IMR-90 (cell line): ENCODE data around the gene ZBTB22. TPM values are rescaled to one million over a fixed set of nuclear protein-coding genes. Genes with fewer than 3 reads are reported as not detected.
A peak's percentile ranks its signal among the peaks of the same experiment; 100 is the strongest.

Source experiments
- ATAC-seq: fragments of 200-7000 bp; cut with Tn5 transposase; 2 replicates; pipeline ENCODE4 v1.9.1; 2020; ENCODE audit warnings: low read depth, mild to moderate bottlenecking, moderate library complexity
- BruUV-seq: library from RNA; stranded (reverse); fragments of 400-500 nt; replicated peaks from 2 replicates; lab custom pipeline; 2021; lab: Mats Ljungman, UMichigan
- CTCF ChIA-PET: fragments of 300-600 bp; formaldehyde crosslinking; extraction: SDS; loops from one replicate; lab custom pipeline; 2021; ENCODE audit warnings: antibody characterized with exemption; lab: Yijun Ruan, JAX
- POLR2A ChIA-PET: fragments of 300-600 bp; sonication (Branson Sonifier 250); formaldehyde crosslinking; loops from one replicate; lab custom pipeline; 2022; ENCODE audit warnings: antibody characterized with exemption; ENCODE audit not compliant: unreplicated experiment; lab: Charles Lee
- DNase-seq: peaks from one replicate; pipeline ENCODE4 v3.0.0; 2013
- H2AFZ ChIP-seq: replicated peaks from 2 replicates; pipeline ENCODE3; 2013; ENCODE audit warnings: low read length, mild to moderate bottlenecking; ENCODE audit not compliant: poor library complexity
- H2AK5ac ChIP-seq: 2 replicates; pipeline ENCODE4 v1.6.1; 2013; ENCODE audit warnings: low read depth, low read length, inconsistent platforms
- H2AK9ac ChIP-seq: replicated peaks from 2 replicates; pipeline ENCODE3; 2013; ENCODE audit warnings: mild to moderate bottlenecking, low read depth, low read length, moderate library complexity; ENCODE audit not compliant: poor library complexity
- H2BK120ac ChIP-seq: 2 replicates; pipeline ENCODE4 v1.6.1; 2013; ENCODE audit warnings: low read depth, low read length, inconsistent platforms
- H2BK15ac ChIP-seq: 3 replicates; pipeline ENCODE4 v1.6.1; 2013; ENCODE audit warnings: low read depth, low read length, inconsistent platforms
- H2BK20ac ChIP-seq: 2 replicates; pipeline ENCODE4 v1.6.1; 2013; ENCODE audit warnings: low read depth, mild to moderate bottlenecking, inconsistent platforms, low read length, moderate library complexity
- H2BK5ac ChIP-seq: 2 replicates; pipeline ENCODE4 v1.6.1; 2013; ENCODE audit warnings: mild to moderate bottlenecking, low read depth, low read length, inconsistent platforms; ENCODE audit not compliant: poor library complexity, severe bottlenecking
- H3K14ac ChIP-seq: replicated peaks from 2 replicates; pipeline ENCODE4 v1.6.1; 2013; ENCODE audit warnings: low read depth, low read length, inconsistent platforms
- H3K18ac ChIP-seq: 2 replicates; pipeline ENCODE4 v1.6.1; 2013; ENCODE audit warnings: low read depth, low read length, control low read depth
- H3K23ac ChIP-seq: 2 replicates; pipeline ENCODE4 v1.6.1; 2013; ENCODE audit warnings: low read depth, low read length, inconsistent platforms
- H3K27ac ChIP-seq: 2 replicates; pipeline ENCODE4 v1.5.1; 2013; ENCODE audit warnings: mild to moderate bottlenecking, control low read depth, low read length; ENCODE audit not compliant: insufficient read depth
- H3K27me3 ChIP-seq: 2 replicates; pipeline ENCODE4 v1.6.1; 2013; ENCODE audit warnings: low read length; ENCODE audit not compliant: control insufficient read depth, insufficient read depth
- H3K36me3 ChIP-seq: 2 replicates; pipeline ENCODE4 v1.6.1; 2013; ENCODE audit warnings: low read length, mixed read lengths; ENCODE audit not compliant: control insufficient read depth, insufficient read depth
- H3K4ac ChIP-seq: 2 replicates; pipeline ENCODE4 v1.6.1; 2013; ENCODE audit warnings: low read depth, low read length, inconsistent platforms
- H3K4me1 ChIP-seq: 2 replicates; pipeline ENCODE4 v1.6.1; 2013; ENCODE audit warnings: low read length, mixed read lengths; ENCODE audit not compliant: control insufficient read depth, insufficient read depth
- H3K4me2 ChIP-seq: 2 replicates; pipeline ENCODE4 v1.6.1; 2013; ENCODE audit warnings: low read depth, mild to moderate bottlenecking, control low read depth, low read length, moderate library complexity
- H3K4me3 ChIP-seq: 2 replicates; pipeline ENCODE4 v1.5.1; 2013; ENCODE audit warnings: low read depth, mild to moderate bottlenecking, control low read depth, low read length, moderate library complexity; ENCODE audit not compliant: insufficient read depth
- H3K56ac ChIP-seq: 2 replicates; pipeline ENCODE4 v1.6.1; 2013; ENCODE audit warnings: low read length, inconsistent platforms; ENCODE audit not compliant: insufficient read depth; ENCODE audit errors: extremely low read depth
- H3K79me1 ChIP-seq, 2 experiments: 2 replicates each; pipeline ENCODE4 v1.6.1; 2013; ENCODE audit warnings: low read length in 2 of 2, inconsistent platforms in 1 of 2, low read depth in 1 of 2
- H3K9ac ChIP-seq: 2 replicates; pipeline ENCODE4 v1.6.1; 2013; ENCODE audit warnings: low read depth, low read length, control low read depth
- H3K9me1 ChIP-seq: 2 replicates; pipeline ENCODE4 v1.6.1; 2013; ENCODE audit warnings: low read length, inconsistent platforms; ENCODE audit not compliant: insufficient read depth
- H3K9me3 ChIP-seq: 2 replicates; pipeline ENCODE4 v1.6.1; 2013; ENCODE audit warnings: low read length; ENCODE audit not compliant: control insufficient read depth, insufficient read depth
- H4K20me1 ChIP-seq: 2 replicates; pipeline ENCODE4 v1.6.1; 2013; ENCODE audit warnings: low read length, inconsistent platforms; ENCODE audit not compliant: insufficient read depth
- H4K5ac ChIP-seq: 2 replicates; pipeline ENCODE4 v1.6.1; 2013; ENCODE audit warnings: mild to moderate bottlenecking, low read depth, low read length, control low read depth
- H4K8ac ChIP-seq, 2 experiments: 2 replicates each; pipeline ENCODE4 v1.6.1; 2013; ENCODE audit warnings: low read depth in 2 of 2, low read length in 2 of 2, control low read depth in 1 of 2, inconsistent platforms in 1 of 2
- H4K91ac ChIP-seq: 2 replicates; pipeline ENCODE4 v1.6.1; 2013; ENCODE audit warnings: low read depth, low read length, inconsistent platforms; ENCODE audit not compliant: insufficient read depth
- BHLHE40 ChIP-seq: fragments of 150-350 bp; IDR thresholded peaks from 2 replicates; pipeline ENCODE4 v1.6.1; 2016; ENCODE audit warnings: mild to moderate bottlenecking, low read depth, low read length
- CEBPB ChIP-seq: IDR thresholded peaks from 2 replicates; pipeline ENCODE4 v1.6.1; 2012; ENCODE audit warnings: low read depth, low read length, improper control_type of control experiment
- CHD1 ChIP-seq: IDR thresholded peaks from 2 replicates; pipeline ENCODE4 v1.6.1; 2012; ENCODE audit warnings: low read depth, low read length, improper control_type of control experiment
- FOS ChIP-seq: fragments of 150-350 bp; IDR thresholded peaks from 2 replicates; pipeline ENCODE4 v1.6.1; 2016; ENCODE audit warnings: low read depth, low read length
- MAFK ChIP-seq: IDR thresholded peaks from 2 replicates; pipeline ENCODE4 v1.6.1; 2012; ENCODE audit warnings: low read depth, low read length, improper control_type of control experiment
- MAZ ChIP-seq: IDR thresholded peaks from 2 replicates; pipeline ENCODE4 v1.6.1; 2012; ENCODE audit warnings: low read depth, mild to moderate bottlenecking, low read length, improper control_type of control experiment, moderate library complexity, borderline replicate concordance
- MXI1 ChIP-seq: IDR thresholded peaks from 2 replicates; pipeline ENCODE4 v1.6.1; 2012; ENCODE audit warnings: low read depth, mild to moderate bottlenecking, low read length, moderate library complexity, borderline replicate concordance
- NFE2L2 ChIP-seq: fragments of 150-350 bp; IDR thresholded peaks from 2 replicates; pipeline ENCODE4 v1.6.1; 2016; ENCODE audit warnings: low read depth, mild to moderate bottlenecking, low read length
- POLR2A ChIP-seq: IDR thresholded peaks from 2 replicates; pipeline ENCODE4 v1.6.1; 2012; ENCODE audit warnings: mild to moderate bottlenecking, low read depth, low read length
- RAD21 ChIP-seq: IDR thresholded peaks from 2 replicates; pipeline ENCODE4 v1.6.1; 2012; ENCODE audit warnings: low read length, improper control_type of control experiment
- RCOR1 ChIP-seq: IDR thresholded peaks from 2 replicates; pipeline ENCODE4 v1.6.1; 2012; ENCODE audit warnings: mild to moderate bottlenecking, low read length, improper control_type of control experiment; ENCODE audit not compliant: insufficient replicate concordance
- RFX5 ChIP-seq: IDR thresholded peaks from 2 replicates; pipeline ENCODE4 v1.8.0; 2012; ENCODE audit warnings: low read depth, mild to moderate bottlenecking, low read length, moderate library complexity
- SMC3 ChIP-seq: fragments of 150-350 bp; IDR thresholded peaks from 2 replicates; pipeline ENCODE4 v1.6.1; 2016; ENCODE audit warnings: low read depth, mild to moderate bottlenecking, antibody characterized with exemption, low read length, moderate library complexity
- WGBS, 2 experiments: methylation state at CpG; one replicate each; pipeline versions ENCODE4 v1.1.5 to v1.1.7; 2013; ENCODE audit warnings: missing lambda C conversion rate in 2 of 2; ENCODE audit not compliant: insufficient read length in 1 of 2; ENCODE audit errors: extremely low coverage in 2 of 2; 5-methylcytosine and 5-hydroxymethylcytosine counted together
- dilution Hi-C: fragments of 300-500 bp; cut with HindIII; formaldehyde crosslinking; loops from one replicate; pipeline ENCODE4 v1.14.3; 2018; ENCODE audit warnings: low sequenced_read_pairs; ENCODE audit not compliant: unreplicated experiment
- in situ Hi-C: fragments of 300-500 bp; cut with MboI; formaldehyde crosslinking; loops from 3 replicates; pipeline ENCODE4 v1.14.3; 2019; ENCODE audit warnings: low sequenced_read_pairs, inconsistent platforms, mixed read lengths
- intact Hi-C: fragments of 100-400 bp; cut with micrococcal nuclease; formaldehyde crosslinking; loops from 2 replicates; pipeline ENCODE4 v1.10.0; 2022
- polyA plus RNA-seq, 3 experiments: library from polyadenylated mRNA; depleted of rRNA; stranded (reverse); fragments of >200 nt; gene quantifications; 2 replicates each; pipeline ENCODE4 v1.2.3, GENCODE V29; 2012; ENCODE audit warnings: low replicate concordance in 1 of 3
- total RNA-seq: library from RNA; depleted of rRNA; stranded (reverse); fragments of >200 nt; gene quantifications from 2 replicates; pipeline ENCODE4 v1.2.3, GENCODE V29; 2012
- TF ChIP-seq, protein P1 (sequence below): conservative IDR thresholded peaks from 2 replicates; pipeline ENCODE4 v1.5.1; 2012; ENCODE audit warnings: mild to moderate bottlenecking, low read depth, low read length, improper control_type of control experiment
- TF ChIP-seq, protein P2 (sequence below): fragments of 150-350 bp; IDR thresholded peaks from 2 replicates; pipeline ENCODE4 v1.6.1; 2017; ENCODE audit warnings: mild to moderate bottlenecking, antibody characterized with exemption, low read length, low read depth
- TF ChIP-seq, protein P3 (sequence below): fragments of 150-350 bp; IDR thresholded peaks from 2 replicates; pipeline ENCODE4 v1.6.1; 2016; ENCODE audit warnings: low read depth, mild to moderate bottlenecking, low read length, moderate library complexity, borderline replicate concordance

Gene ZBTB22
- total and polyA plus RNA-seq, 2 of the 4 experiments (the other 2 are of a cell fraction) = 6.8 to 13.0 TPM

DNA sequence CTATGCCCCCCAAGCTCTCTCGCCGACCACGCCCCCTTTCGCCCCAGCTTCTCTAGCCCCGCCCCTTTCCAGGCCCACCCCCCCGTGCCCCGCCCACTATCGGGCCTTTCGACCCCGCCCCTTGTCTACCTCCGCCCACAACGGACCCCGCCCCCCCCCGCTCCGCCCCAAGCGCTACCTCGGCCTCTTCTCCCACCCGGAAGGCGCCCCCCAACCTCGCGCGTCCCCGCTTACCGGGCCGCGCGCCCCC, 200 bp downstream of the ZBTB22 start:
- DNase-seq (no peak), ATAC-seq (no peak)
- H2BK120ac ChIP-seq = no peak overlapping the region
- no peak overlapping the region for H2BK5ac ChIP-seq
- dilution Hi-C loops (no loop called here), intact Hi-C loops (no loop called here), in situ Hi-C loops (no loop called here)
- POLR2A ChIA-PET = interaction anchor here (0.7 to 1.5 kb wide), 2 partner anchors 28 to 63 kb away, joined by 3 to 6 read pairs; partner anchors contain the start of genes PFDN6 and WDR46
- WGBS, 2 experiments = 0% methylated on average over 2 of the region's 27 CpGs; no CpG with 5 or more reads in 1 of the 2 experiments
- no peak overlapping the region for H3K18ac ChIP-seq
- no peak overlapping the region for H2BK15ac ChIP-seq
- H3K79me1 ChIP-seq = peaks cover 38 to 85% of the 10 kb centered on the region in 2 experiments
- H3K27ac ChIP-seq = no peak overlapping the region
- no peak overlapping the region for H2BK20ac ChIP-seq
- H3K9me1 ChIP-seq = peaks cover 22% of the 10 kb centered on the region
- peak overlapping the region; percentile 70 for H3K4me2 ChIP-seq
- peak overlapping the region; percentile 55 for H3K4me3 ChIP-seq
- 0 out of 4 replicates have a peak overlapping the region, but pooled peaks of 1 of the 2 experiments have one; percentile 19 for H4K8ac ChIP-seq
- H3K56ac ChIP-seq = no peak overlapping the region
- peaks cover 37% of the 10 kb centered on the region for H3K4me1 ChIP-seq
- H3K27me3 ChIP-seq = no peaks in the 10 kb centered on the region
- TF ChIP-seq POLR2A = no peak
- no peak for TF ChIP-seq NFE2L2
- TF ChIP-seq RCOR1 = no peak
- no peak for TF ChIP-seq CHD1
- TF ChIP-seq MXI1 = no peak
- TF ChIP-seq FOS = no peak
- TF ChIP-seq, protein P1, sequence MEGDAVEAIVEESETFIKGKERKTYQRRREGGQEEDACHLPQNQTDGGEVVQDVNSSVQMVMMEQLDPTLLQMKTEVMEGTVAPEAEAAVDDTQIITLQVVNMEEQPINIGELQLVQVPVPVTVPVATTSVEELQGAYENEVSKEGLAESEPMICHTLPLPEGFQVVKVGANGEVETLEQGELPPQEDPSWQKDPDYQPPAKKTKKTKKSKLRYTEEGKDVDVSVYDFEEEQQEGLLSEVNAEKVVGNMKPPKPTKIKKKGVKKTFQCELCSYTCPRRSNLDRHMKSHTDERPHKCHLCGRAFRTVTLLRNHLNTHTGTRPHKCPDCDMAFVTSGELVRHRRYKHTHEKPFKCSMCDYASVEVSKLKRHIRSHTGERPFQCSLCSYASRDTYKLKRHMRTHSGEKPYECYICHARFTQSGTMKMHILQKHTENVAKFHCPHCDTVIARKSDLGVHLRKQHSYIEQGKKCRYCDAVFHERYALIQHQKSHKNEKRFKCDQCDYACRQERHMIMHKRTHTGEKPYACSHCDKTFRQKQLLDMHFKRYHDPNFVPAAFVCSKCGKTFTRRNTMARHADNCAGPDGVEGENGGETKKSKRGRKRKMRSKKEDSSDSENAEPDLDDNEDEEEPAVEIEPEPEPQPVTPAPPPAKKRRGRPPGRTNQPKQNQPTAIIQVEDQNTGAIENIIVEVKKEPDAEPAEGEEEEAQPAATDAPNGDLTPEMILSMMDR = no peak
- TF ChIP-seq MAZ = no peak
- TF ChIP-seq MAFK = no peak
- TF ChIP-seq SMC3 = no peak
- no peak for TF ChIP-seq RFX5
- no peak for TF ChIP-seq CEBPB
- TF ChIP-seq, protein P2, sequence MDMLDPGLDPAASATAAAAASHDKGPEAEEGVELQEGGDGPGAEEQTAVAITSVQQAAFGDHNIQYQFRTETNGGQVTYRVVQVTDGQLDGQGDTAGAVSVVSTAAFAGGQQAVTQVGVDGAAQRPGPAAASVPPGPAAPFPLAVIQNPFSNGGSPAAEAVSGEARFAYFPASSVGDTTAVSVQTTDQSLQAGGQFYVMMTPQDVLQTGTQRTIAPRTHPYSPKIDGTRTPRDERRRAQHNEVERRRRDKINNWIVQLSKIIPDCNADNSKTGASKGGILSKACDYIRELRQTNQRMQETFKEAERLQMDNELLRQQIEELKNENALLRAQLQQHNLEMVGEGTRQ = no peak
- TF ChIP-seq RAD21 = no peak
- TF ChIP-seq, protein P3, sequence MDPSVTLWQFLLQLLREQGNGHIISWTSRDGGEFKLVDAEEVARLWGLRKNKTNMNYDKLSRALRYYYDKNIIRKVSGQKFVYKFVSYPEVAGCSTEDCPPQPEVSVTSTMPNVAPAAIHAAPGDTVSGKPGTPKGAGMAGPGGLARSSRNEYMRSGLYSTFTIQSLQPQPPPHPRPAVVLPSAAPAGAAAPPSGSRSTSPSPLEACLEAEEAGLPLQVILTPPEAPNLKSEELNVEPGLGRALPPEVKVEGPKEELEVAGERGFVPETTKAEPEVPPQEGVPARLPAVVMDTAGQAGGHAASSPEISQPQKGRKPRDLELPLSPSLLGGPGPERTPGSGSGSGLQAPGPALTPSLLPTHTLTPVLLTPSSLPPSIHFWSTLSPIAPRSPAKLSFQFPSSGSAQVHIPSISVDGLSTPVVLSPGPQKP = no peak
- TF ChIP-seq BHLHE40 = no peak
- no peak overlapping the region for H3K9ac ChIP-seq
- no peak overlapping the region for H2AK9ac ChIP-seq
- H4K20me1 ChIP-seq = peaks cover 14% of the 10 kb centered on the region
- H4K5ac ChIP-seq = no peak overlapping the region
- no peak overlapping the region for H2AK5ac ChIP-seq
- no peak overlapping the region for H3K14ac ChIP-seq
- peaks cover 28% of the 10 kb centered on the region for H3K36me3 ChIP-seq
- no peak overlapping the region for H2AFZ ChIP-seq
- no TSS peak for BruUV-seq
- no peaks in the 10 kb centered on the region for H3K9me3 ChIP-seq
- CTCF ChIA-PET = interaction anchor here (0.5 kb wide), 1 partner anchor 68 kb away, joined by 3 read pairs; no protein-coding TSS in a partner anchor
- H3K4ac ChIP-seq = no peak overlapping the region
- H3K23ac ChIP-seq = no peak overlapping the region
- no peak overlapping the region for H4K91ac ChIP-seq
